HG02610 (cell line): ENCODE data around the gene PLXNA3.
A peak's percentile ranks its signal among the peaks of the same experiment; 100 is the strongest.

ENCODE experiments used
- ATAC-seq: cut with Tn5 transposase; IDR thresholded peaks from one replicate; pipeline ENCODE4 v1.9.1; 2021; ENCODE audit warnings: mild to moderate bottlenecking, moderate library complexity; ENCODE audit not compliant: unreplicated experiment

The PLXNA3 gene

GRCh38 chrX:154525606-154526490 lies 67.8 kb downstream of the PLXNA3 start:
- ATAC-seq: no peak

- peak; percentile 56 for ATAC-seq
Observed at GRCh38 chrX:154526901-154527675, 69.0 kb downstream of the PLXNA3 start.
